ENCODE measurements around the gene SUDS3. TPM values are rescaled to one million over a fixed set of nuclear protein-coding genes. Genes with fewer than 3 reads are reported as not detected.

Gene SUDS3, protein sequence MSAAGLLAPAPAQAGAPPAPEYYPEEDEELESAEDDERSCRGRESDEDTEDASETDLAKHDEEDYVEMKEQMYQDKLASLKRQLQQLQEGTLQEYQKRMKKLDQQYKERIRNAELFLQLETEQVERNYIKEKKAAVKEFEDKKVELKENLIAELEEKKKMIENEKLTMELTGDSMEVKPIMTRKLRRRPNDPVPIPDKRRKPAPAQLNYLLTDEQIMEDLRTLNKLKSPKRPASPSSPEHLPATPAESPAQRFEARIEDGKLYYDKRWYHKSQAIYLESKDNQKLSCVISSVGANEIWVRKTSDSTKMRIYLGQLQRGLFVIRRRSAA
- 100 to 1,000 TPM in 1 of 2 donors, 10 to 100 TPM in 1; 23.0 to 106 TPM for total RNA-seq
- 10 to 100 TPM; 10.9 to 12.5 TPM for polyA plus RNA-seq
- long read RNA-seq, donor 1, full-length matches to known transcripts: 3 of 8 reads
- long read RNA-seq, donor 1, partial matches to known transcripts: 5 of 8 reads
- long read RNA-seq, donor 1, other reads (novel, unspliced or antisense): 0 of 8 reads
- long read RNA-seq, donor 2, full-length matches to known transcripts: 3 of 8 reads
- long read RNA-seq, donor 2, partial matches to known transcripts: 5 of 8 reads
- long read RNA-seq, donor 2, other reads (novel, unspliced or antisense): 0 of 8 reads
- long read RNA-seq, donor 3, full-length matches to known transcripts: 3 of 3 reads
- long read RNA-seq, donor 3, partial matches to known transcripts: 0 of 3 reads
- long read RNA-seq, donor 3, other reads (novel, unspliced or antisense): 0 of 3 reads
- long read RNA-seq, donor 4, full-length matches to known transcripts: 1 of 1 reads
- long read RNA-seq, donor 4, partial matches to known transcripts: 0 of 1 reads
- long read RNA-seq, donor 4, other reads (novel, unspliced or antisense): 0 of 1 reads
- long read RNA-seq, donor 5, full-length matches to known transcripts: 2 of 19 reads
- long read RNA-seq, donor 5, partial matches to known transcripts: 17 of 19 reads
- long read RNA-seq, donor 5, other reads (novel, unspliced or antisense): 0 of 19 reads

DNA sequence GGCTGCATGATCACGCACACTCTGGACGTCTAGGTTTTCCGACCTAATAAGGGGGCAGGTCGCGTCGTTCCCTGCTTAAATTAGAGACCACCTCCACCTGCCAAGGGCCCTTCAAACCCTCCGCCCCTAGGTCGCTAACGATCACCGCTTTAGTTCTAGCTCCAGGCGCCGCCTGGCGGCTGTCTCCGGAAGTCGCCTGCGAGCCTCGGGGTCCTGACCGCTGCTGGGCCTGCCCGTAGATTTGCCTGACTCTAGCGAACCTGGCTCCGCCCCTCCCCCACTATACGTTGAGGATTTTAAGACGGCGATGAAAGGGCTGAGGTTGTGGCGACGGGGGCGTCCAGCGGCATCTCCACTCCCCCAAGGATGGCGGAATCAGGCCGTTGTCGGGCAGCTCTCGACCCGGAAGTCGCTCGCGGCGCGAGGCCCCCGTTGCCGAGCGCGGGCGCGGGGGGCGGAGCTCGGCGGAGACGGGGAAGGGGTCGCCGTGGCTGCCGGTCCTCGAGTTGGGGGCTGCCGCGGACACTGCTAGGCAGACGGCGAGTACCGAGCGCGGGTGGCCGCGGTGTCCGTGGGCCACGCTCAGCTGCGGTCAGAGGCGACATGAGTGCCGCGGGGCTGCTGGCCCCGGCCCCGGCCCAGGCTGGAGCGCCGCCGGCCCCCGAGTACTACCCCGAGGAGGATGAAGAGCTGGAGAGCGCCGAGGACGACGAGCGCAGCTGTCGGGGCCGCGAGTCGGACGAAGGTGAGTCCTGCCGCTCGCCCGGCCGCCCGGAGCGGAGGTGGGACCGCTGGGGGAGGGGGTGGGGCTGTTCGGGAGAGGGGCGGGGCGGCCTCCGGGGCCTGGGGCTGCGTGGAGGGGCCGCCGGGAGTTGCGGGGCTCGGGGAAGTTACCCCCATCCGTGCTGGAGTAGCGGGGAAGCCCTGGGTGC lies at the start of gene SUDS3:
Gene SUDS3, plus strand, starts transcription at position 467 of the 932 bp plus-strand sequence. Its CDS starts 137 bp downstream, at position 604.
- Histone ChIP-seq H3K27ac (ENCODE audit: low read depth in 1 of 2, low read length in 1 of 2) (peak within 1 kb of the TSS; percentile 97 to 98), H3K27me3 (ENCODE audit: control insufficient read depth in 3 of 3, insufficient read depth in 3 of 3, low read length in 2 of 3) (no peaks in the 10 kb centered on the region), H3K9me3 (ENCODE audit: control insufficient read depth in 4 of 4, insufficient read depth in 3 of 4, low read length in 3 of 4) (no peaks in the 10 kb centered on the region), H3K4me1 (ENCODE audit: control insufficient read depth in 5 of 5, insufficient read depth in 5 of 5, low read length in 5 of 5) (peaks cover 0 to 21% (median 8%) of the 10 kb centered on the region in 5 donors), H3K36me3 (ENCODE audit: control insufficient read depth in 4 of 4, insufficient read depth in 4 of 4, low read length in 4 of 4) (peaks cover 4 to 15% (median 6%) of the 10 kb centered on the region in 4 donors), H3K9ac (ENCODE audit: insufficient read depth in 1 of 2, low read length in 2 of 2) (peak within 1 kb of the TSS; percentile 30 to 96), H3K4me3 (peak within 1 kb of the TSS; percentile 96)
- TF ChIP-seq, protein P1, sequence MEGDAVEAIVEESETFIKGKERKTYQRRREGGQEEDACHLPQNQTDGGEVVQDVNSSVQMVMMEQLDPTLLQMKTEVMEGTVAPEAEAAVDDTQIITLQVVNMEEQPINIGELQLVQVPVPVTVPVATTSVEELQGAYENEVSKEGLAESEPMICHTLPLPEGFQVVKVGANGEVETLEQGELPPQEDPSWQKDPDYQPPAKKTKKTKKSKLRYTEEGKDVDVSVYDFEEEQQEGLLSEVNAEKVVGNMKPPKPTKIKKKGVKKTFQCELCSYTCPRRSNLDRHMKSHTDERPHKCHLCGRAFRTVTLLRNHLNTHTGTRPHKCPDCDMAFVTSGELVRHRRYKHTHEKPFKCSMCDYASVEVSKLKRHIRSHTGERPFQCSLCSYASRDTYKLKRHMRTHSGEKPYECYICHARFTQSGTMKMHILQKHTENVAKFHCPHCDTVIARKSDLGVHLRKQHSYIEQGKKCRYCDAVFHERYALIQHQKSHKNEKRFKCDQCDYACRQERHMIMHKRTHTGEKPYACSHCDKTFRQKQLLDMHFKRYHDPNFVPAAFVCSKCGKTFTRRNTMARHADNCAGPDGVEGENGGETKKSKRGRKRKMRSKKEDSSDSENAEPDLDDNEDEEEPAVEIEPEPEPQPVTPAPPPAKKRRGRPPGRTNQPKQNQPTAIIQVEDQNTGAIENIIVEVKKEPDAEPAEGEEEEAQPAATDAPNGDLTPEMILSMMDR (IDR thresholded peaks at IDR 0.05; ENCODE audit: control extremely low read depth, extremely low read depth): peak; percentile 88
- ATAC-seq (ENCODE audit: insufficient read depth, low FRiP score) (peak; percentile 76), DNase-seq (peak; percentile 90 to 92 (median 91))
- WGBS, 2 donors: 0 to 1% methylated on average over 89 to 102 of the region's 102 CpGs

DNA sequence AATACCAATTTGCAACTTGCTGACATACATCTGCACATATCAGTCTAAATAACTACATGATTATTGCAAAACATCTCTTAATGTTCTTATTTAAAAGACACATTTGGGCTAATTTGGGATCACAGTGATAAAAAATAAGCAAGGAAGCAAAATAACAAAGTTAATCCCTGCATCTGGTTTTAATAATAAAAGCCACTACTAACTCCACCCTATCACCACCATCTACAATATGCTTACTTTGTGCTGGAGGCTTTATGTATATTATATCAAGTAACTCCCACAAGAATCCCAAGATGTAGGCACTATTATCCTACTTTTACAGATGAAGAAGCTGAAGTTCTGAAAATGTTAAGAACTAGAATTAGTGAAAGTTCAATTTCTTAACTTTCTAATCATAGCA lies 49.4 kb upstream of the SUDS3 start:
- no peaks in the 10 kb centered on the region for H3K36me3 ChIP-seq (ENCODE audit: control insufficient read depth in 4 of 4, insufficient read depth in 4 of 4, low read length in 4 of 4)
- DNase-seq (no peak), ATAC-seq (ENCODE audit: insufficient read depth, low FRiP score) (no peak)
- no peaks in the 10 kb centered on the region for H3K9me3 ChIP-seq (ENCODE audit: control insufficient read depth in 4 of 4, insufficient read depth in 3 of 4, low read length in 3 of 4)
- H3K27ac ChIP-seq (ENCODE audit: low read depth in 1 of 2, low read length in 1 of 2): no peak overlapping the region
- no peak overlapping the region for H3K9ac ChIP-seq (ENCODE audit: insufficient read depth in 1 of 2, low read length in 2 of 2)
- H3K27me3 ChIP-seq (ENCODE audit: control insufficient read depth in 3 of 3, insufficient read depth in 3 of 3, low read length in 2 of 3): no peaks in the 10 kb centered on the region
- no peak overlapping the region for H3K4me3 ChIP-seq
- TF ChIP-seq, protein P1 (IDR thresholded peaks at IDR 0.05; ENCODE audit: control extremely low read depth, extremely low read depth): no peak
- H3K4me1 ChIP-seq (ENCODE audit: control insufficient read depth in 5 of 5, insufficient read depth in 5 of 5, low read length in 5 of 5): peaks cover 0 to 48% (median 12%) of the 10 kb centered on the region in 5 donors

DNA sequence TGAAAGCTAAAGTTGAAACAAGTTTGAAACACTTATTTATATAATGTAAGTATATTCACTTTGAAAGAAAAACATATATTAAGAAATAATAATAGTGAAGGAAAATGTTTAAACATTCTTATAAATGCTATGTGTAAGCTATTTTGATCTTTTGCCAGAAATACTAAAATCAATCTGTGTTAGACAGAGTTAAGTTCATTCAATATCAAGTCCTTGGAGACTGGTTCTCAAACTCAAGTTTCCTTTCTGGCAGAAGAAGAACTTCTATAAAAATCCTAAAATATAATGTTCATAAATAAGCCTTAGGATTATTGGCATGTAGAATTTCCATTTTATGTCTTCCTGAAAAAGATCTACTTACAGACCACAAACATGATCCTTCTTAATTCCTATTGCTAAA lies 49.0 kb upstream of the SUDS3 start:
- H3K4me3 ChIP-seq: no peak overlapping the region
- H3K9ac ChIP-seq (ENCODE audit: insufficient read depth in 1 of 2, low read length in 2 of 2): no peak overlapping the region
- DNase-seq (peak in 2 of 3 donors; percentile 29 to 43), ATAC-seq (ENCODE audit: insufficient read depth, low FRiP score) (no peak)
- H3K27me3 ChIP-seq (ENCODE audit: control insufficient read depth in 3 of 3, insufficient read depth in 3 of 3, low read length in 2 of 3): no peaks in the 10 kb centered on the region
- H3K9me3 ChIP-seq (ENCODE audit: control insufficient read depth in 4 of 4, insufficient read depth in 3 of 4, low read length in 3 of 4): no peaks in the 10 kb centered on the region
- TF ChIP-seq, protein P1 (IDR thresholded peaks at IDR 0.05; ENCODE audit: control extremely low read depth, extremely low read depth): no peak
- peaks cover 0 to 49% (median 12%) of the 10 kb centered on the region in 5 donors for H3K4me1 ChIP-seq (ENCODE audit: control insufficient read depth in 5 of 5, insufficient read depth in 5 of 5, low read length in 5 of 5)
- H3K27ac ChIP-seq (ENCODE audit: low read depth in 1 of 2, low read length in 1 of 2): no peak overlapping the region
- no peaks in the 10 kb centered on the region for H3K36me3 ChIP-seq (ENCODE audit: control insufficient read depth in 4 of 4, insufficient read depth in 4 of 4, low read length in 4 of 4)
